HepG2 (cell line): ENCODE results near the gene SYTL1.

Experiments
- ATF7-NPFF ChIP-seq: sonication (generic); formaldehyde crosslinking; IDR thresholded peaks from 2 replicates; pipeline ENCODE4 v1.8.1; 2023; ENCODE audit warnings: mild to moderate bottlenecking, low read depth, missing genetic modification reagents, moderate library complexity
- POLR2AphosphoS5 ChIP-seq: IDR thresholded peaks from 2 replicates; pipeline ENCODE4 v1.6.1; 2012; ENCODE audit warnings: low read depth, low read length
- REL ChIP-seq: sonication (generic); formaldehyde crosslinking; conservative IDR thresholded peaks from 2 replicates; pipeline ENCODE4 v1.8.0; 2022; ENCODE audit warnings: mild to moderate bottlenecking, missing genetic modification reagents, moderate library complexity

DNA sequence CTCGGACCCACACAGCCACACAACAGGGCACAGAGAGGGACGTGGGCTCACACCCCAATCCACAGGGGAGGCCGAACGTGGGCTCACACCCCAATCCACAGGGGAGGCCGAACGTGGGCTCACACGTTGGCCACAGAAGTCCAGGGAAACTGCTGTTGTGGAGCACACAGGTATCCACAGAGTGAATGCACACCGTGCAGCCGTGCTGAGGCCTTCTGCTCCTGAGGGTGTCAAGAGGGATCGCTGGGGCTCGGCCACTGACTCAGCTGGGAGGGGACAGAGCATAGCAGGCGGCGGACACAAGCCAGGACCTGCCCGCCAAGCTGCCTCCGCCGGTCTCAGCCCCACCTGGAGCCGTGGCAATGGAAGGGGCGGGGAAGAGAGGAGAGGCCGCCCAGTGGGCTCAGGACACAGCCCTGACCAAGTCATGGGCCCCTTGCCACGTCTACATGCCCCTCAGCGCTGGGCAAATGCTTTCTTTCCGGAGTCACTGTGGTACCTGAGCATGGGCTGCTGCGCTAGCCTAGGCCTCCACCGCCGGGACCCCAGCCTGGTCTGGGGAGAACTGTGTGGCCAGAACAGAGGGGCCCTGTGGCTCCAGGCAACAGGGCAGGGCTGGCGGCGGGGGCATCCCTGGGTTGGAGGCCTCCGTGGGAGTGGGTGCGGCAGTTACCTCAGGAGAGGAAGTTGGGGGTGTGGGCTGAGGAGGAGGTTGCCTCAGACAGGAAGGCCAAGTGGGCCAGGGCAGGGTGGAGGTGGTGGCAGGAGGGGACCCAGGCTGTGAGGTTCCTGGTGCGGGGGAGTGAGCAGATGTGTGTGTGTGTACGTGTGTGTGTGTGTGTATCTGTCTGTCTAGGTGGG lies 1.2 kb downstream of the SYTL1 start:
- TF ChIP-seq POLR2AphosphoS5 (no peak; the same call in 1 of the 2 replicates), REL (CRISPR knock-in tag) (no peak), ATF7-NPFF (0 out of 2 replicates have a peak, but pooled peaks have one; percentile 53)
